GM23338 (cell line): ENCODE results near the gene PA2G4. TPM values are rescaled to one million over a fixed set of nuclear protein-coding genes. Genes with fewer than 3 reads are reported as not detected.
"Not testable (repeated sequence)": the region's sequence is repeated elsewhere in the genome, so short reads cannot be mapped to it uniquely, and the experiment has no call there.

Experiments
- ATAC-seq: fragments of 200-7000 bp; cut with Tn5 transposase; 3 replicates; pipeline ENCODE4 v1.9.1; 2020
- DNase-seq: peaks from one replicate; pipeline ENCODE4 v3.0.0-alpha.2; 2015; ENCODE audit warnings: low spot score
- H2AFZ ChIP-seq: fragments of 200-600 bp; sonication (generic); 2 replicates; pipeline ENCODE4 v1.8.0; 2016; ENCODE audit warnings: antibody characterized with exemption, mild to moderate bottlenecking, moderate library complexity
- H3F3A ChIP-seq: fragments of 200-600 bp; sonication (generic); replicated peaks from 2 replicates; pipeline ENCODE4 v1.8.0; 2017; ENCODE audit warnings: antibody characterized with exemption, mixed run types, low read depth
- H3K27ac ChIP-seq: fragments of 200-600 bp; sonication (generic); 2 replicates; pipeline ENCODE4 v1.6.1; 2016; ENCODE audit warnings: low read depth
- H3K27me3 ChIP-seq: fragments of 200-600 bp; sonication (generic); 2 replicates; pipeline ENCODE4 v1.8.0; 2016; ENCODE audit warnings: mild to moderate bottlenecking, mixed run types, moderate library complexity; ENCODE audit not compliant: insufficient read depth
- H3K36me3 ChIP-seq: fragments of 200-600 bp; sonication (generic); 2 replicates; pipeline ENCODE4 v1.8.0; 2016; ENCODE audit warnings: mild to moderate bottlenecking; ENCODE audit not compliant: insufficient read depth
- H3K4me1 ChIP-seq: fragments of 200-600 bp; sonication (generic); 2 replicates; pipeline ENCODE4 v1.8.0; 2016; ENCODE audit warnings: mild to moderate bottlenecking, moderate library complexity; ENCODE audit not compliant: insufficient read depth
- H3K4me2 ChIP-seq: fragments of 200-600 bp; sonication (generic); 2 replicates; pipeline ENCODE4 v1.7.1; 2017; ENCODE audit warnings: mixed run types
- H3K4me3 ChIP-seq: fragments of 200-600 bp; sonication (generic); 2 replicates; pipeline ENCODE4 v1.6.1; 2016; ENCODE audit warnings: mixed run types
- H3K79me2 ChIP-seq: fragments of 200-600 bp; sonication (generic); replicated peaks from 2 replicates; pipeline ENCODE4 v1.8.0; 2017; ENCODE audit warnings: mild to moderate bottlenecking; ENCODE audit not compliant: insufficient read depth
- H3K9me2 ChIP-seq: fragments of 200-600 bp; sonication (generic); 2 replicates; pipeline ENCODE4 v1.8.0; 2017; ENCODE audit not compliant: insufficient read depth
- H4K20me1 ChIP-seq: fragments of 200-600 bp; sonication (generic); replicated peaks from 2 replicates; pipeline ENCODE4 v1.8.0; 2017; ENCODE audit warnings: mild to moderate bottlenecking; ENCODE audit not compliant: insufficient read depth
- H3K27ac Mint-ChIP-seq: 2 replicates; pipeline ENCODE4 v1.8.0; 2020; ENCODE audit warnings: inconsistent platforms, mild to moderate bottlenecking, moderate library complexity, mixed read lengths
- H3K27me3 Mint-ChIP-seq: 3 replicates; pipeline ENCODE4 v1.8.0; 2022; ENCODE audit warnings: low read depth, mild to moderate bottlenecking, moderate library complexity, mixed read lengths, inconsistent platforms; ENCODE audit not compliant: insufficient read depth, poor library complexity
- H3K36me3 Mint-ChIP-seq: 3 replicates; pipeline ENCODE4 v1.8.0; 2021; ENCODE audit warnings: low read depth, mild to moderate bottlenecking, inconsistent platforms, moderate library complexity, mixed read lengths
- H3K4me1 Mint-ChIP-seq: 3 replicates; pipeline ENCODE4 v1.8.0; 2020; ENCODE audit warnings: mild to moderate bottlenecking, inconsistent platforms, mixed read lengths
- H3K4me3 Mint-ChIP-seq: 3 replicates; pipeline ENCODE4 v1.8.0; 2021; ENCODE audit warnings: moderate library complexity, mild to moderate bottlenecking, inconsistent platforms, mixed read lengths
- H3K9me3 Mint-ChIP-seq: 3 replicates; pipeline ENCODE4 v1.8.0; 2020; ENCODE audit warnings: moderate library complexity, mild to moderate bottlenecking, inconsistent platforms, mixed read lengths
- CREB1 ChIP-seq: fragments of 250-450 bp; sonication (Bioruptor Pico); IDR thresholded peaks from 2 replicates; pipeline ENCODE4 v1.5.0; 2020; ENCODE audit warnings: low read depth, mild to moderate bottlenecking, moderate library complexity
- CTCF ChIP-seq, 2 experiments: fragments of 200-600 bp in 1 of 2; sonication (generic) in 1 of 2; conservative IDR thresholded peaks; 2 replicates each; pipeline versions ENCODE4 v1.5.1 to v1.6.1; 2016 to 2017; ENCODE audit warnings: antibody characterized with exemption in 2 of 2, low read depth in 2 of 2, mild to moderate bottlenecking in 2 of 2, moderate library complexity in 1 of 2
- ETS1 ChIP-seq: IDR thresholded peaks from 2 replicates; pipeline ENCODE4 v1.6.1; 2016; ENCODE audit warnings: antibody characterized with exemption
- EZH2 ChIP-seq: fragments of 200-600 bp; sonication (generic); IDR thresholded peaks from one replicate; pipeline ENCODE4 v1.8.0; 2017; ENCODE audit warnings: antibody characterized with exemption, mild to moderate bottlenecking, low read depth; ENCODE audit not compliant: unreplicated experiment
- EZH2phosphoT487 ChIP-seq: fragments of 200-600 bp; sonication (generic); IDR thresholded peaks from one replicate; pipeline ENCODE4 v1.8.1; 2018; ENCODE audit warnings: antibody characterized with exemption; ENCODE audit not compliant: unreplicated experiment
- NANOG ChIP-seq: IDR thresholded peaks from 2 replicates; pipeline ENCODE4 v1.6.1; 2016; ENCODE audit warnings: antibody characterized with exemption, borderline replicate concordance
- POLR2AphosphoS5 ChIP-seq: IDR thresholded peaks from 2 replicates; pipeline ENCODE4 v1.6.1; 2016; ENCODE audit warnings: antibody characterized with exemption, low read depth
- ZNF114 ChIP-seq: fragments of 250-450 bp; sonication (Bioruptor Pico); IDR thresholded peaks from 2 replicates; pipeline ENCODE4 v1.5.0; 2020; ENCODE audit warnings: mild to moderate bottlenecking, moderate library complexity
- ZNF331 ChIP-seq: fragments of 250-450 bp; sonication (Bioruptor Pico); IDR thresholded peaks from 2 replicates; pipeline ENCODE4 v1.5.0; 2020; ENCODE audit warnings: low read depth, mild to moderate bottlenecking, moderate library complexity
- long read RNA-seq: library from polyadenylated mRNA; unstranded; transcript quantifications from one replicate; pipeline ENCODE4 v2.0.0, GENCODE V29; 2020; ENCODE audit not compliant: unreplicated experiment
- polyA plus RNA-seq: library from polyadenylated mRNA; unstranded; fragments of >200 nt; fragmentation: Nextera tagmentation; extraction: Ambion mirVana; gene quantifications from 2 replicates; pipeline ENCODE4 v1.2.1, GENCODE V29; 2016
- total RNA-seq: library from RNA; depleted of rRNA; stranded (reverse); fragments of >200 nt; shearing (Covaris generic); gene quantifications from 2 replicates; pipeline ENCODE4 v1.2.3, GENCODE V29; 2014; rRNA removed

Gene PA2G4
- total RNA-seq (231 and 237 TPM in 2 replicates), polyA plus RNA-seq (349 and 373 TPM in 2 replicates)
- long read RNA-seq, transcript PA2G4-201 (13 exons, 2,577 nt), result major isoform, 62 of 350 reads
- long read RNA-seq, partial matches to known transcripts, result 275 of 350 reads
- long read RNA-seq, other reads (novel, unspliced or antisense), result 13 of 350 reads

- H3K4me3 ChIP-seq, result peak within 1 kb of the TSS; percentile 99
- peaks cover 42% of the 10 kb centered on the region for H3K36me3 ChIP-seq
- H3K9me2 ChIP-seq, result no peaks in the 10 kb centered on the region
- Mint-ChIP-seq H3K4me1 (peaks cover 21% of the 10 kb centered on the region), H3K36me3 (peaks cover 79% of the 10 kb centered on the region), H3K27me3 (peaks cover 13% of the 10 kb centered on the region), H3K27ac (peak within 1 kb of the TSS; percentile 98), H3K9me3 (no peaks in the 10 kb centered on the region), H3K4me3 (peak within 1 kb of the TSS; percentile 96)
- H3K27ac ChIP-seq, result peak within 1 kb of the TSS; percentile 93
- DNase-seq (peak; percentile 99), ATAC-seq (peak; percentile 97)
- peaks cover 36% of the 10 kb centered on the region for H3K79me2 ChIP-seq
- TF ChIP-seq ZNF114 (CRISPR knock-in tag) (no peak), ZNF331 (CRISPR knock-in tag) (no peak), ETS1 (peak; percentile 96), EZH2 (no peak), POLR2AphosphoS5 (peak; percentile 82), CTCF (conservative IDR thresholded peaks at IDR 0.05; ENCODE audit: low read depth in 2 of 2) (no peak), NANOG (no peak), CREB1 (no peak), EZH2phosphoT487 (no peak)
- H2AFZ ChIP-seq, result peak within 1 kb of the TSS; percentile 91
- H4K20me1 ChIP-seq, result peaks cover 17% of the 10 kb centered on the region
- peaks cover 53% of the 10 kb centered on the region for H3F3A ChIP-seq
- no peaks in the 10 kb centered on the region for H3K27me3 ChIP-seq
- H3K4me1 ChIP-seq, result peaks cover 22% of the 10 kb centered on the region
- peak within 1 kb of the TSS; percentile 100 for H3K4me2 ChIP-seq
Measured at GRCh38 chr12:56104109-56104814, at the start of gene PA2G4. TSS of gene PA2G4 (plus strand) at chr12:56104559. CDS start at chr12:56104738, 179 bp downstream.

GRCh38 chr12:56059964-56060363, 44.4 kb upstream of the PA2G4 start:
- H3F3A ChIP-seq, H3K9me2 ChIP-seq, H3K36me3 ChIP-seq, H3K4me1 ChIP-seq, H3K27ac Mint-ChIP-seq, H3K4me1 Mint-ChIP-seq, H3K27me3 ChIP-seq, H3K9me3 Mint-ChIP-seq, H3K4me2 ChIP-seq, H2AFZ ChIP-seq, H4K20me1 ChIP-seq, H3K79me2 ChIP-seq, ATAC-seq, H3K27ac ChIP-seq, H3K36me3 Mint-ChIP-seq, H3K27me3 Mint-ChIP-seq, H3K4me3 ChIP-seq, H3K4me3 Mint-ChIP-seq: not testable (repeated sequence)
- DNase-seq, result peak; percentile 14
